B cell (primary cell): Measurements from ENCODE around the gene MYCBP2. TPM values are rescaled to one million over a fixed set of nuclear protein-coding genes. Genes with fewer than 3 reads are reported as not detected.

Experiments used
- ATAC-seq: fragments of 200-7000 bp; cut with Tn5 transposase; one replicate; pipeline ENCODE4 v1.10.0; 2021; ENCODE audit warnings: low read depth, mild to moderate bottlenecking, moderate number of reproducible peaks, moderate library complexity
- CTCF ChIA-PET: fragments of 350-600 bp; sonication (Branson Sonifier 250); formaldehyde crosslinking; loops from one replicate; lab custom pipeline; 2021; ENCODE audit warnings: antibody characterized with exemption, inconsistent platforms; lab: Charles Lee
- POLR2A ChIA-PET: fragments of 350-600 bp; sonication (Branson Sonifier 250); formaldehyde crosslinking; loops from one replicate; lab custom pipeline; 2021; ENCODE audit warnings: antibody characterized with exemption; lab: Charles Lee
- DNase-seq: peaks from one replicate; pipeline ENCODE4 v3.0.0; 2013
- H2AFZ ChIP-seq: 2 replicates; pipeline ENCODE4 v1.6.1; 2012; ENCODE audit warnings: mild to moderate bottlenecking, low read depth, low read length; ENCODE audit not compliant: insufficient read depth, poor library complexity, severe bottlenecking
- H3K27ac ChIP-seq, 2 donors: 1 replicate in 1 of 2; 2 replicates in 1 of 2; pipeline ENCODE4 v1.5.1; 2012 to 2013; ENCODE audit warnings: low read length in 2 of 2, mild to moderate bottlenecking in 2 of 2, moderate library complexity in 1 of 2
- H3K27me3 ChIP-seq, 4 experiments: fragments of 200-600 bp in 1 of 4; sonication (generic) in 1 of 4; replicated peaks in 1 of 4; 1 replicate in 2 of 4; 2 replicates in 2 of 4; pipeline versions ENCODE4 v1.6.1 to v1.7.0; 2013 to 2016; ENCODE audit warnings: low read length in 3 of 4, mild to moderate bottlenecking in 2 of 4, mixed read lengths in 1 of 4, moderate library complexity in 1 of 4; ENCODE audit not compliant: insufficient read depth in 4 of 4, control insufficient read depth in 3 of 4; ENCODE audit errors: control extremely low read depth in 1 of 4
- H3K36me3 ChIP-seq, 2 experiments: replicated peaks in 1 of 2; 1 replicate in 1 of 2; 2 replicates in 1 of 2; pipeline versions ENCODE4 v1.6.1 to v1.7.1; 2013; ENCODE audit warnings: low read length in 1 of 2; ENCODE audit not compliant: insufficient read depth in 2 of 2, control insufficient read depth in 1 of 2; ENCODE audit errors: control extremely low read depth in 1 of 2, extremely low read depth in 1 of 2
- H3K4me1 ChIP-seq, 2 donors: fragments of 200-600 bp in 1 of 2; sonication (generic) in 1 of 2; 1 replicate in 1 of 2; 2 replicates in 1 of 2; pipeline versions ENCODE4 v1.5.1 to v1.6.1; 2013 to 2017; ENCODE audit warnings: low read length in 2 of 2; ENCODE audit not compliant: control insufficient read depth in 2 of 2, insufficient read depth in 2 of 2
- H3K4me2 ChIP-seq: replicated peaks from 2 replicates; pipeline ENCODE3; 2012; ENCODE audit warnings: mild to moderate bottlenecking, low read depth, low read length; ENCODE audit not compliant: poor library complexity, severe bottlenecking
- H3K4me3 ChIP-seq, 5 experiments: fragments of 200-600 bp in 1 of 5; sonication (generic) in 1 of 5; 1 replicate in 3 of 5; 2 replicates in 2 of 5; pipeline versions ENCODE4 v1.5.1 to v1.7.0; 2011 to 2016; ENCODE audit warnings: low read length in 4 of 5, mild to moderate bottlenecking in 4 of 5, low read depth in 2 of 5, control low read depth in 1 of 5, moderate library complexity in 1 of 5; ENCODE audit not compliant: insufficient read depth in 1 of 5; ENCODE audit errors: control extremely low read depth in 1 of 5, extremely low read depth in 1 of 5
- H3K79me2 ChIP-seq: fragments of 200-600 bp; sonication (generic); one replicate; pipeline ENCODE4 v1.6.0; 2016; ENCODE audit warnings: low read length; ENCODE audit not compliant: control insufficient read depth, insufficient read depth
- H3K9ac ChIP-seq: fragments of 200-600 bp; sonication (generic); 2 replicates; pipeline ENCODE4 v1.6.1; 2017; ENCODE audit warnings: mild to moderate bottlenecking, low read length, moderate library complexity
- H3K9me3 ChIP-seq, 3 donors: one replicate each; pipeline versions ENCODE4 v1.6.1 to v1.7.1; 2013; ENCODE audit warnings: low read length in 2 of 3; ENCODE audit not compliant: control insufficient read depth in 2 of 3, insufficient read depth in 1 of 3; ENCODE audit errors: control extremely low read depth in 1 of 3
- H4K20me1 ChIP-seq: 2 replicates; pipeline ENCODE4 v1.6.0; 2012; ENCODE audit warnings: mild to moderate bottlenecking, low read length; ENCODE audit not compliant: insufficient read depth, control insufficient read depth, poor library complexity, severe bottlenecking
- H3K27ac Mint-ChIP-seq: one replicate; pipeline ENCODE4 v1.8.0; 2021; ENCODE audit warnings: mixed read lengths
- H3K27me3 Mint-ChIP-seq: one replicate; pipeline ENCODE4 v1.8.0; 2021; ENCODE audit warnings: mixed read lengths
- H3K4me1 Mint-ChIP-seq: one replicate; pipeline ENCODE4 v1.8.0; 2021; ENCODE audit warnings: mixed read lengths
- H3K4me3 Mint-ChIP-seq: one replicate; pipeline ENCODE4 v1.8.0; 2021; ENCODE audit warnings: mixed read lengths
- H3K9me3 Mint-ChIP-seq: one replicate; pipeline ENCODE4 v1.8.0; 2022; ENCODE audit warnings: mixed read lengths; ENCODE audit not compliant: insufficient read depth
- CTCF ChIP-seq: fragments of 200-600 bp; IDR thresholded peaks from one replicate; pipeline ENCODE4 v1.8.0; 2022; ENCODE audit warnings: antibody characterized with exemption, mild to moderate bottlenecking
- EZH2 ChIP-seq: IDR thresholded peaks from 2 replicates; pipeline ENCODE4 v1.6.1; 2012; ENCODE audit warnings: borderline replicate concordance, low read depth, mild to moderate bottlenecking, moderate library complexity, low read length; ENCODE audit not compliant: insufficient read depth, poor library complexity, severe bottlenecking
- WGBS: methylation state at CpG from one replicate; pipeline ENCODE4 v1.1.5; 2013; ENCODE audit warnings: missing lambda C conversion rate; ENCODE audit not compliant: insufficient coverage; 5-methylcytosine and 5-hydroxymethylcytosine counted together
- intact Hi-C: fragments of 100-400 bp; cut with micrococcal nuclease; formaldehyde crosslinking; loops from one replicate; pipeline ENCODE4 v1.10.0; 2022
- polyA plus RNA-seq: library from polyadenylated mRNA; depleted of rRNA; stranded (reverse); fragments of >200 nt; gene quantifications from 2 replicates; pipeline ENCODE4 v1.2.3, GENCODE V29; 2012
- total RNA-seq, 2 donors: library from RNA; stranded (reverse); fragments of 120-200 nt in 1 of 2; gene quantifications; 1 replicate in 1 of 2; 2 replicates in 1 of 2; pipeline versions ENCODE4 v1.2.3 to v1.2.4, GENCODE V29; 2013 to 2022

Gene MYCBP2
- total and polyA plus RNA-seq, 2 donors (not counting 1 experiment from before 2014, with no cell fraction given), result 84.0 to 237 TPM

GRCh38 chr13:77042566-77043177 is 284.2 kb downstream of the MYCBP2 start:
- Mint-ChIP-seq H3K9me3 (no peaks in the 10 kb centered on the region), H3K4me1 (no peaks in the 10 kb centered on the region), H3K4me3 (no peak overlapping the region), H3K27ac (no peak overlapping the region), H3K27me3 (no peaks in the 10 kb centered on the region)
- no peaks in the 10 kb centered on the region for H3K79me2 ChIP-seq
- TF ChIP-seq EZH2 (no peak), CTCF (no peak)
- H3K4me2 ChIP-seq, result no peak overlapping the region
- no peak overlapping the region for H2AFZ ChIP-seq
- peak overlapping the region in 1 of 2 donors; percentile 17 for H3K27ac ChIP-seq
- no peaks in the 10 kb centered on the region for H4K20me1 ChIP-seq
- ATAC-seq (no peak), DNase-seq (no peak)
- H3K27me3 ChIP-seq, result no peaks in the 10 kb centered on the region
- H3K36me3 ChIP-seq, result peaks cover 9 to 26% of the 10 kb centered on the region in 2 experiments
- CTCF ChIA-PET, result interaction anchor here (0.9 kb wide), 1 partner anchor 63 kb away, joined by 3 read pairs; no protein-coding TSS in a partner anchor
- H3K9me3 ChIP-seq, result no peaks in the 10 kb centered on the region
- intact Hi-C loops, result no loop called here
- H3K4me1 ChIP-seq, result no peaks in the 10 kb centered on the region
- WGBS, result 71% methylated on average over 2 of the region's 5 CpGs
- no peak overlapping the region for H3K4me3 ChIP-seq
- no peak overlapping the region for H3K9ac ChIP-seq
- POLR2A ChIA-PET, result interaction anchor here (0.7 to 1.5 kb wide), 2 partner anchors 16 to 93 kb away, joined by 4 to 5 read pairs; partner anchors contain the start of gene FBXL3

- WGBS, result 95% methylated on average over 9 of the region's 9 CpGs
- ATAC-seq, result no peak
Observed at GRCh38 chr13:77040835-77041234, 286.1 kb downstream of the MYCBP2 start.

More at GRCh38 chr13:77040835-77041234, 286.1 kb downstream of the MYCBP2 start:
- POLR2A ChIA-PET, result no interaction called here
- CTCF ChIA-PET, result no interaction called here
- Histone ChIP-seq H3K27ac (no peak overlapping the region), H3K4me2 (no peak overlapping the region), H3K27me3 (no peaks in the 10 kb centered on the region), H3K4me3 (no peak overlapping the region), H2AFZ (no peak overlapping the region), H3K36me3 (peaks cover 9 to 13% of the 10 kb centered on the region in 2 experiments), H3K4me1 (no peaks in the 10 kb centered on the region), H3K9me3 (peaks cover 0 to 1% (median 0%) of the 10 kb centered on the region in 3 donors), H4K20me1 (no peaks in the 10 kb centered on the region), H3K79me2 (no peaks in the 10 kb centered on the region), H3K9ac (no peak overlapping the region)
- Mint-ChIP-seq H3K9me3 (no peaks in the 10 kb centered on the region), H3K27me3 (no peaks in the 10 kb centered on the region), H3K27ac (no peak overlapping the region), H3K4me1 (no peaks in the 10 kb centered on the region), H3K4me3 (no peak overlapping the region)
- intact Hi-C loops, result no loop called here
- no peak for DNase-seq
- no peak for TF ChIP-seq CTCF
- no peak for TF ChIP-seq EZH2
